Fibroblast of pulmonary artery (primary cell): ENCODE measurements around the gene HACD3.

Source experiments
- DNase-seq: peaks from one replicate; pipeline ENCODE4 v3.0.0-alpha.2; 2010; ENCODE audit warnings: low read depth
- H3K4me3 ChIP-seq: replicated peaks from 2 replicates; pipeline ENCODE4 v1.5.1; 2011; ENCODE audit warnings: low read depth, mild to moderate bottlenecking, control low read depth, low read length, moderate library complexity
- TF ChIP-seq, protein P1 (sequence below): IDR thresholded peaks from 2 replicates; pipeline ENCODE4 v1.5.1; 2011; ENCODE audit warnings: mild to moderate bottlenecking, control low read depth, low read length, inconsistent platforms; ENCODE audit errors: missing control alignments

The HACD3 gene

GRCh38 chr15:65621638-65622037 is 91.4 kb downstream of the HACD3 start, which contains the start of gene SLC24A1:
Gene SLC24A1, plus strand, starts transcription at chr15:65621938. Its CDS starts 2,143 bp downstream, at chr15:65624081.
- no peak within 1 kb of the TSS for H3K4me3 ChIP-seq
- TF ChIP-seq, protein P1, sequence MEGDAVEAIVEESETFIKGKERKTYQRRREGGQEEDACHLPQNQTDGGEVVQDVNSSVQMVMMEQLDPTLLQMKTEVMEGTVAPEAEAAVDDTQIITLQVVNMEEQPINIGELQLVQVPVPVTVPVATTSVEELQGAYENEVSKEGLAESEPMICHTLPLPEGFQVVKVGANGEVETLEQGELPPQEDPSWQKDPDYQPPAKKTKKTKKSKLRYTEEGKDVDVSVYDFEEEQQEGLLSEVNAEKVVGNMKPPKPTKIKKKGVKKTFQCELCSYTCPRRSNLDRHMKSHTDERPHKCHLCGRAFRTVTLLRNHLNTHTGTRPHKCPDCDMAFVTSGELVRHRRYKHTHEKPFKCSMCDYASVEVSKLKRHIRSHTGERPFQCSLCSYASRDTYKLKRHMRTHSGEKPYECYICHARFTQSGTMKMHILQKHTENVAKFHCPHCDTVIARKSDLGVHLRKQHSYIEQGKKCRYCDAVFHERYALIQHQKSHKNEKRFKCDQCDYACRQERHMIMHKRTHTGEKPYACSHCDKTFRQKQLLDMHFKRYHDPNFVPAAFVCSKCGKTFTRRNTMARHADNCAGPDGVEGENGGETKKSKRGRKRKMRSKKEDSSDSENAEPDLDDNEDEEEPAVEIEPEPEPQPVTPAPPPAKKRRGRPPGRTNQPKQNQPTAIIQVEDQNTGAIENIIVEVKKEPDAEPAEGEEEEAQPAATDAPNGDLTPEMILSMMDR: no peak
- no peak for DNase-seq

DNA sequence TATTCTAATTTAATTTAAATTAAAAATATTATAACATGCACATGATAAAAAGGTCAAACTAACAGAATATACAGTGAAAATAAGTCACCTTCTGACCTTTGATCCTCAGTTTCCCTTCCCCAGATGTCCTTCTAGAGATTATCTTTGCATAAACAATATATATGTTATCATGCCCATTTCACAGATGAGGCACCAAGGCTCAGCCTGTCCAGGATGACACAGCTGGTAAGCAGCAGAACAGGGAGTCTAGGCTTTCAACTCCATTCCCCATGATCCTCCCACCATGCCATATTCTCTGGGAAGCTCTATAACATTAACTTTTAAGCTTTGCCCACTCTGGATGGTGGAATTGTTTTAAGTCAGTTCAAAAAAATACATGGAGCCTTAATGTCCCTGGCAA is 92.8 kb downstream of the HACD3 start:
- no peak overlapping the region for H3K4me3 ChIP-seq
- no peak for DNase-seq
- TF ChIP-seq, protein P1: no peak

DNA sequence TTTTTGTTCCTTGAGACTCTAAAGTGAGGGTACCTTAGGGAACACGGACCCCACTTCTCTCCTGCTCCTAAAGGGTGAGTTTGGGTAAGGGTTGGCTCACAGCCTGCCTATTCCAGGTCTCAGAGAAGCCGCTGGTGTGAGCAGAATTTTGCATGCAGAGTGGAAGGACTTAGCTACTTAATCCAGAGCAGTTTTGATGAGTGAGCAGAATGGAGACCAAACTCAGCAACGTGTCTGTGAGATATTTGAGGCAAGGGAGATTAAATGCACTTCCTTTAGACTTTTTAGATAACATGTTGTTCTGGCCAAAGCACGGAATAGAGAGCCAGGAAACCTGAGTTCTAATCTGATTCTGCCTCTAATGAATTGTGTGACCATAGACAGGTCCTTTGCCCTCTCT is 96.6 kb downstream of the HACD3 start:
- TF ChIP-seq, protein P1: no peak
- H3K4me3 ChIP-seq: no peak overlapping the region
- DNase-seq: no peak
